DMS53 treated with DMSO at 0.1 percent for 48 hours (cell line): ENCODE results near the gene EEF2K.

Source experiments
- DNase-seq: peaks from one replicate; lab custom pipeline; 2025; ENCODE audit not compliant: unreplicated experiment; lab: John Stamatoyannopoulos, UW

EEF2K gene

GRCh38 chr16:22240023-22240710 lies 34.1 kb downstream of the EEF2K start:
- DNase-seq = no peak

GRCh38 chr16:22250522-22250921 lies 44.4 kb downstream of the EEF2K start:
- no peak for DNase-seq

- no peak for DNase-seq
These were observed 46.2 kb downstream of the EEF2K start for GRCh38 chr16:22252317-22252716.

DNA sequence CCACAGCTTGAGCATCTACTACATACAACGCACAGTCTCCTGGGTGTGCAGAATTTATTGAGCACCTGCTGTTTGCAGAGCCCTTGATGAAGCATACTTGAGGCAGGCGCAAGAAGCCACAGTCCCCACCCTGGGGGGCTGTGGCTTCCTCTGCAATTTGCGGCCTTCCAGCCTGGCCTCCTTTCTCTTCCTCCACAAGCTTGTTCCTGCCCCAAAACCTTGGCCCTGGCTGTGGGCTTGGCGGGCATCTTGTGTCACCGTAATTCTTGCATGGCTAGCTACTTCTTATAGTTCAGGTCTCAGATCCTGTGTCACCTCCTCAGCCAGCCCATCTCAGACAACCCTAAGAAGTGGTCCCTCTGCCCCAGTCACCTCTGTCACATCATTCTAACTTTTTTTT lies 47.2 kb downstream of the EEF2K start:
- DNase-seq = no peak

DNA sequence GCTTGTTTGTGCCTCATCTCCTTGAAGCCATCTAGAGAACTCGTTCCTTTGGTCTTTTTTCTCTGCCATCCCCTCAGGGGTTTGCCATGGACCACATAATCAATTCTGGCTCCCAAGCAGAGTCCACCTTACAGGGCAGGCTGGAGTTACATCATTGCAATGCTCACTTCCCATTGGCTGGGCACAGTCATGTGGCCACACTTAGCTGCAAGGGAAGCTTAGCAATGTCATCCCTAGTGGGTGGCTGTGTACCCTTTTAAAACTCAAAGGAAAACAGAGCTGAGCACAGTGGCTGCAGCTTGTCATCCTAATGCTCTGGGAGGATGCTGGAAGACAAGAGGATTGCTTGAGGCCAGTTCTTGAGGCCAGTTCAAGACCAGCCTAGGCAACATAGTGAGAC lies 49.3 kb downstream of the EEF2K start:
- no peak for DNase-seq

DNA sequence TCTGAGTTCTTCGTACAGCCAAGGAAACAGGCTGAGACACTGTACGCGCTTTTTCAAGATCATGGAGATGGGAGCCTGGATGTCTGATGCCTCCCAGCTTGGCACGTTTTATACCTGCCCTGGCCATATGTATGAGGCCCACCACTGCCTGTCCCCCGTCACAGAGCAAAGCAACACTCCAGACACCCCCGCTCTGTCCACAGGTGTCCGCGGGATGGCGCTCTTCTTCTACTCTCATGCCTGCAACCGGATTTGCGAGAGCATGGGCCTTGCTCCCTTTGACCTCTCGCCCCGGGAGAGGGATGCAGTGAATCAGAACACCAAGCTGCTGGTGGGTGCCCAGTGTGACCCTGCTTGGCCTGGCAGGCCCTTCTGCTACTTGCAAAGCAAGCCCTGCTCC lies 51.4 kb downstream of the EEF2K start:
- no peak for DNase-seq

GRCh38 chr16:22260490-22260889 lies 54.4 kb downstream of the EEF2K start:
- no peak for DNase-seq

DNA sequence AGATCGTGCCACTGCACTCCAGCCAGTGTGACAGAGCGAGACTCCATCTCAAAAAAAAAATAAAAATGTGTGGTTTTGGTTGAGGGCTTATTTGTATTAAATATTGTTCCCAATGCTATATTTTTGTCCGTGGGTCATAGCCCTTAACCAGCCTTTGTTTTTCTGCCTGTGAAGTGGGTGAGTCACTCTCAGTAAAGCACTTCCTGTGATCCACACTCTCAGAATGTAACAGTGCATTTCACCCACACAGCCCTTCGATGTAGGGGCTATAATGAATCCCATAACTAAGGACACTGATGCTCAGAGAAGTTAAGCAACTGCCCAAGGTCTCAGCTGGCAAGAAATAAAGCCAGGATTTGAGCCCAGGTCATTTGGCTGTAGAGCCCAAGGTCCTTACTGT lies 56.4 kb downstream of the EEF2K start:
- no peak for DNase-seq

DNA sequence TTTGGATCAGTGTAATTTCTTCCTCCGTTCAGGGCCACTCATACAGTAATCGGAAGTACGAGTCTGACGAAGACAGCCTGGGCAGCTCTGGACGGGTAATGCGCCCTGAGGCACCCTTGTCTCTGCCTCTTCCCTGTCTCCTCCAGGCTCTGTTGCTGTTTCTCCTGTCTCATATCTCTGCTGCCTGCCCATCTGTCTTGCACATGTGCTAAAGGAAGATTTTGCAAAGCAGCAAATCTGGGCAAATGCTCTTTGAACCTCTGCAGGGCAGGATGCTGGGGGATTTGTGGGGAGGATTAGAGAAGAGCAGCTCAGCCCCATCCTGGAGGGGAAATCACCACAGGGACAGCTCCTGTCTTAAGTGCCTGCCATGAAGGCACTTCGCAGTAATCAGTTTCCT lies 58.7 kb downstream of the EEF2K start:
- no peak for DNase-seq

GRCh38 chr16:22265351-22265750 lies 59.3 kb downstream of the EEF2K start:
- DNase-seq = no peak

GRCh38 chr16:22266546-22266945 lies 60.5 kb downstream of the EEF2K start:
- DNase-seq = no peak

DNA sequence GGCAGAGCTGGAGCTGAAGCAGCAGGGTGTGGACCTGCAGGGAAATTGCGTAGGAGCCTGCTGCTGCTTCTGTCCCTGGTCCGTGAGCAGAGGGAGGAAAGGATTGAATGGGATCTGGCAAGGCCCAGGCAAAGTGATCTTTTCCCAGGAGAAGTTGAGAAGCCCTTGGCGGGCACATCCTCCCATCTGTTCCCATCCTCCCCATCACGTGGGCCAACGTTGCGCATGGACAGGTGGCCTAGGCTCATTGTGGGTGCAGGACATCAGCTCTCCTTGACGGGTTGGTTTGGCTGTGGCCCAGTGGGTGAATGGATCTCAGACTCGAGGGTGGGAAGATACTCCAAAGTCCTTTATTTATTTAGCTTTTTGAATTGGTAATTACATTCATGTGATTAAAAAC lies 61.7 kb downstream of the EEF2K start:
- DNase-seq = no peak

- DNase-seq = no peak
These were observed 64.4 kb downstream of the EEF2K start for GRCh38 chr16:22270525-22270924.

DNA sequence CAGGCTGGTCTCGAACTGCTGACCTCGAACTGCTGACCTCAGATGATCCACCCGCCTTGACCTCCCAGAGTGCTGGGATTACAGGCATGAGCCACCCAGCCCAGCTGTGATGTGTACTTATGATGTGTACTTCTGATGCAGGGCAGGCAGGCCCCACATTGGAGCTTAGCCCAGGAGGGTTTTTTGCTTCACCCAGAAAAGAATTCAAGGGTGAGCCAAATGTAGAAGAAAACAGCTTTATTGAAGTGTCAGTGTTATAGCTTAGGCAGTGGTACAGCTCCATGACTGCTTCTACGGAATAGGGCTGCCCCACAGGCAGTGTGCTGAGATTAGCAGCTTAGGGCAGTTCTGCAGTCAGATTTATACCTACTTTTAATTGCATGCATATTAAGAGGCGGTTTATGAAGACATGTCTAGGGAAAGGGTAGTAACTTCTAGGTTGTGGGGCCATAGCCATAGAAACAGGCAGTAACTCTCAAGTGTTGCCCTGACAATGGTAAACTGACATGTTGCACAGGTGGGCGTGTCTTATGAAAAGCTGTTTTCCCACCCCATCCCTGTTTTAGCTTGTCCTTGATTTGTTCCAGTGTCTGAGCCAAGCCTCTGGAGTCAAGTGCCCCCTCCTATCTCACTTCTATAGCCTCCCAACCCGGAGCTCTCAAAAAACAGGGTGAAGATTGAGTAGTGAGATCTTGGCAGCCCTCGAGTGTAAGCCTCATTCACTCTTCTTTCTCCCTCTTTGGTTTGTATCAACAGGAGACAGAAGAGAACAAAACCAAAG lies 67.0 kb downstream of the EEF2K start:
- no peak for DNase-seq

DNA sequence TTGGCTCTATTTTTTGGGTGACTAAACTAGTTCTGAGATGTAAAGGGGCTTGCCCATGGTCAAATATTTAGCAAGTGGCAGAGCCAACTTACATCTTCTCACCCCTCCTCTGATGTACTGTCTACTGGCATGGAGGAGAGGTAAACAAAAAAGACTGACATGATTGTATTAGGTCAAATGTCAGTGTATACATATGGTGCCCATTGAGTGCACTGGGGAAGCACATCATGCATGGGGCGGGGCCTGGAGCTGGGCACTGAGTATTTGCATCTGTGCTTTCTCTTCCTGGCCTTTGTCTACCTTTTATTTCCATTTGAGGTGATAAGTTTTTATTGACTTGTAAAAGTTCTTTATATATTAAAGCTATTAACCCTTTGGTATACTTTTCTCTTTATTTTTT lies 68.8 kb downstream of the EEF2K start:
- DNase-seq = no peak

DNA sequence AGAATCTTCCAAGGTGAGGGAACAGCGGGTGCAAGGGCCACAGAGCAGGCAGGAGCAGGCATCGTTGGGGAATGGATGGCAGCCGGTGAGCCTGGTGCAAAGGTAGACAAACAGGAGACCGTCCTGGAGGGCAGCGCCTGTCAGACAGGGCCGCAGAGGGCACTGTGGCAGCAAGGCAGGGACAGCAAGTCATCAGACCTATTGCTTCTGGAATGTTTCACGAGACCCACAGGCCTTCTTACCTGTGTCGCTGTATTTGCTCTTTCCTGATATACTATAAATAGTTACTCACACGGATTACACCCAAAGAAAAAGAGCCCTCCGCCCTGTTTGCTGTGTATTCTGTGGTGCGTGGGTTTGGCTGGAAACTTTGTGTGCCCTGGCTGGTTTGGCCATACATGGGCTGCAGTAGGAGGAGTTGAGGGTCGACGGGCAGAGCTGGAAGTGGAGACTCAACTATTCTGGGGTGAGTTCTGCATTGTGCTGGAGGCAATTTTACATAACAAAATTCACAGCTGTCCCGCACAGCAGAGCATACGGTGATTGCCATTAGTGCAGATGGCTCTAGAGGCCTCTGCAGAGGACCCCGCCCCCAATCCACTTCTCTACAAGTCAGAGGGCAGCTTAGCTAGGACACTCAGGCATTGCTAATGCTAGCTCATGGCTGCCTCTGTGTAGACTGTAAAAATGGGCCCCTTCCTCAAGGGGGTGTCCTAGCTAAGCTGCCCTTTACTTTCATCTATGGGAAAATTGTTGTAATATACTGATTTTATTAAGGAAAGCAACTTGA lies 72.6 kb downstream of the EEF2K start:
- no peak for DNase-seq

GRCh38 chr16:22282254-22282892 lies 76.3 kb downstream of the EEF2K start:
- DNase-seq = no peak

DNA sequence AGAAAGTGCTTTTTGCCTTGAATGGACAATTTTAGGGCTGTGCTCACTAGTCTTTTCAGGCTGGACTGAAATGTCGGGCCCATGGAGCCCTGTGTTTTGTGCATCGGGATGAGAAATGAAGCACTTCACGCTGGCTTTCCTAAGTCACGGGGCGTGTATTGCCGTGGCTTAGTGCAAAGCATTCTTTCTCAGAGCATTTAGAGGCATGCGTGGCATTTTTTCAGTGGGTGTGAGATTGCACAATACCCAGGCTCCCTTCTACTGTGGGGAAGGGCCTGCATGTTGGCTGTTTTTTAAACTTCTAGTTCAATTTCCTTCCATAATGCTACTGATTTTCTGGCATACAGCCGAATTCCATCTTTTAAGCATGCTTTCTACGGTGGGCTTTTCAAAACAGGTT lies 78.6 kb downstream of the EEF2K start:
- no peak for DNase-seq

DNA sequence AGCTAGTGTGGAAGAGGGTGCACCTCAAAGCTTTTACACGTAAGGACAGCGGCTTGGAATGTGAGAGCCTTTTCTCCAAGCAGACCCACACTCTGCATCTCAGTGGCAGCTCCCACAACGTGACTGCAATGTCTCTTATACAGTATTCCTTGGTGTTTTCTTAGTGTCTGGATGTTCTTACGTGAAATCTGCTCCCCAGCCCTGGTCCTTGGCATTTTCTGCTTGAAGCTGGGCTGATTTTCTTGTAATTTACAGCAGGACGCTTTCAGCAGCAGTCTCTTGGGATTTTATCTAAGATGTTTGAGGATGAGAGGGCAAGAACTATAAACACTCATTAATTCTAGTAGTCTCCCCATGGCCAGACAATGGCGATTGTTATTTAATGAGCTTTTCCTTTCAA lies 79.0 kb downstream of the EEF2K start:
- no peak for DNase-seq

- no peak for DNase-seq
These were observed 84.9 kb downstream of the EEF2K start for GRCh38 chr16:22291020-22291419.

DNA sequence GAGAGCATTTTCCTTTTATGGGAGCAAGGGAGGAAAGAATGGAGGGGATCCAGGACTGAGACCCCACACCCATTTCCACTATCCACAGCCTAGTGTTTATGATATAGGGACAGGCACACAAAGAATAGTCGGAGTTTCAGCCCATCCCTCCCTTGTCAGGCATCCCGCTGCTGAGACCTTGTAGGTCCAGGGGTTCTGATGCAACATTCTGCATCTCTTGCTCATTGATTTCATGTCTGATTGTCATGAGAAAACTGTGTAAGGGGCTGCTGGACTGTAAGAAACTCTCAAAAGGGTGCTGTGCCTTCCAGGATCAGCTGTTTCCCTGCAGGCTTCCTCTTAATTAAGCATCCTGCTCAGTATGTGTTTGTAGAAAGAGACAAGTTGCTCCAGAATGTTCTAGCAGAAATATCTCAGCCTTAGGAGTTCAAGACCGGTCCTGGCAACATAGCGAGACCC lies 85.8 kb downstream of the EEF2K start:
- no peak for DNase-seq
